ENCODE results near the gene SRL.

Gene SRL

GRCh38 chr16:4209666-4210065, 32.2 kb downstream of the SRL start:
- no peak for TF ChIP-seq CTCF (conservative IDR thresholded peaks at IDR 0.05)
- no peak overlapping the region for H3K27ac ChIP-seq

- TF ChIP-seq CTCF (conservative IDR thresholded peaks at IDR 0.05) = no peak
- H3K27ac ChIP-seq = no peak overlapping the region
These were observed 33.5 kb downstream of the SRL start for GRCh38 chr16:4208341-4208751.

DNA sequence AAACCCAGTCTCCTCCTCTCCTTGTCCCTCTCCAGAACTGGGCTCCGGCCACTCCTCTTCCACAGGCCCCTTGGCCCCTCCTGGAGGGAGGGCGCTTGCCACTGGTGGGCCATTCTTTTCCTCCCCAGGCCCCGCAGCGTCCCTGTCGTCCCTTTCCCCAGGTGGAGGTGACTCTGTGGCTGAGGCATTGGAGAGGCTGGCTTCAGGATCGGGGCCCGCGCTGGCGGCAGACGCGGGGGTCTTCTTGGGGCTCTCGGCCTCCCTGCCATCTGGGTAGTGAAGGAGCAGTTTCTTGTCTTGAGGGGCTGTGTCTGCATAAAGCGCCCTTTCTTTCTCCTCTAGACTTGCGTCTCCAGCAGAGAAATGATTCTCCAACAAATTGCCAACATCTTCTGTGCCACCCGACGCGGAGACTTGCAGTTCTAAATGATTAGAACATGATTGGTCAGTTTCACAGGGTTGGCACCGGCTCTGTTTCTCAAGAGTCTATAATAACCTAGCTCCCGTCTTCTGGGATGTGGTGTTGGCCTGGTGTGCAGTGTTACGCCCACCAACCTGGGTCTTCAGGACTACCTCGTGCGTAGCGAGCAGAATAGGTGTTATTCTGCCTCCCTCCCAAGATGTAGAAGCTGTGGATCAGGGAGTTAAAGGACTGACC, 34.1 kb downstream of the SRL start:
- no peak for TF ChIP-seq CTCF (conservative IDR thresholded peaks at IDR 0.05)
- no peak overlapping the region for H3K27ac ChIP-seq

GRCh38 chr16:4207229-4207628, 34.7 kb downstream of the SRL start:
- no peak overlapping the region for H3K27ac ChIP-seq
- TF ChIP-seq CTCF (conservative IDR thresholded peaks at IDR 0.05) = no peak

DNA sequence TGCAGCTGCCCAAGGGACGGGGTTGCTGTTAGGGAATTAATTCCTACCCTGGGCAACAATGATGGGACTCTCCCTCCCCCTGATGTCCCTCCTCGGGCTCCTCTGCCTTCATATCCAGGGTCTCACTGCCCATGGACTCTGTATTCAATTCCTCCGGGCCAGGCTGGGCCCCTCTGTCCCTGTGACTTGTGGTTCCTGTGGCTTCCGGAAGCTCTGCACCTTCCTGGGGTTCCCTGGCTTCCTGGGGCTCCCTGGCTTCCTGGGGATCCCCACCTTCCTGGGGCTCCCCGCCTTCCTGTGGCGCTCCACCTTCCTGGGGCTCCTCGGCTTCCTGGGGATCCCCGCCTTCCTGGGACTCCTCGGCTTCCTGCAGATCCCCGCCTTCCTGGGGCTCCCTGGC, 35.2 kb downstream of the SRL start:
- H3K27ac ChIP-seq = no peak overlapping the region
- TF ChIP-seq CTCF (conservative IDR thresholded peaks at IDR 0.05) = no peak

DNA sequence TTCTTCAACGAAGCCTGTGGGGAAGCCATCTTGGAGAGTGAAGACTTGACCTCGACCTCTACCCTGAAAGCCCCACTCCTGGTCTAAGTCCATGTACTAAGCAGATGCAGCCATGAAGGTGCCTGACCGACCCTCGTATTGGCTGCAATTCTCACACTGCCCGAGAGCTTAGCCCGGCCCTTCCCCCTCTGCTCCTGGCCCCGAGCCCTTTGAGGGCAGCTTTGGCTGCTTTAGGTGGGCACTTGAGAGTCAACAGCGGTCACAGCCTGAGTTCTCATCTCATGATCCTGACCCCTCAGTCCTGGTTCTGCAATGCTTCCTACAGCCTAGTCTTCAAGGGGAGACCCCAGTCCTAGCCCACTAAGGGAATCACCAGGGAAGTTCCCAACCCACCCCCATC, 35.9 kb downstream of the SRL start:
- no peak overlapping the region for H3K27ac ChIP-seq
- TF ChIP-seq CTCF (conservative IDR thresholded peaks at IDR 0.05) = no peak

DNA sequence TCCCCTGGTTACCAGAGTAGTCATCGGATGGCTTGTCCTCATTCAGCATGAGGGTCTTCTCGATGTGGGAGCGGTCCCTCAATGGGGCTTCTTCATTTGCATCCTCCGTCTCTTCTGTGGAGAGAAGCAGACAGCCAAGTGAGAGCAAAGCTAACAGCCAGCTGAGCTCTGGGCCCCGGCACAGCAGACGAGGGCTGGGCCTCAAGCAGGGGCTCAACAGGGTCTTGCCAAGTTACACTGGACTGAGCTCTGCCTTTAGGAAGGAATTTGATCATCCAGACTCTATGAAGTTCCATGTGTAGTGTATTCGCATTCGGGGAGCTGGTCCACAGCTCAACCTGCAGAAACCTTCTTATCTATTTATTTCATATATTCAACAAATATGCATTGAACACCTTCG, 37.4 kb downstream of the SRL start:
- TF ChIP-seq CTCF (conservative IDR thresholded peaks at IDR 0.05) = no peak
- no peak overlapping the region for H3K27ac ChIP-seq

Measured in VCaP (cell line).